HG02885 (cell line): ENCODE results near the gene NPIPA8.
"Not testable (repeated sequence)": the region's sequence is repeated elsewhere in the genome, so short reads cannot be mapped to it uniquely, and the experiment has no call there.

Experiments used
- ATAC-seq: cut with Tn5 transposase; IDR thresholded peaks from one replicate; pipeline ENCODE4 v1.9.1; 2021; ENCODE audit warnings: mild to moderate bottlenecking; ENCODE audit not compliant: unreplicated experiment, poor library complexity

Gene NPIPA8

DNA sequence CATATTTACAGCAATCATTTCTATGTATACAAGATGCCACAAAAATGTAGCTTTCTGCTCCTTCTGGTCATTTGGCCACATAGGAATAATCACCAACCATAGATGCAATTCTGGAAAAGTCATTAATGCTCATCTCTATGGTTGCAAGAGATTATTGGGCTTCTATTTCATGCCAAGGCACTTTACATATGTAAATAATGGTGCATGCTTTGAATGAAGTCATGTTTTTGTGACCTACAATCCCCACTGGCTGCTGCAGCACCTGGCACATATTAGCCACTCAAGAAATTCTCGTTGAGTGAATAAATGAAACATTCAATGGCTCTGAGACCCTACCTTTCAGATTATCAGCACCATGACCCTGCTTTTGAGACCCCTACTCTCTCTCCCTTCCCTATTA lies 50.2 kb downstream of the NPIPA8 start:
- not testable (repeated sequence) for ATAC-seq

DNA sequence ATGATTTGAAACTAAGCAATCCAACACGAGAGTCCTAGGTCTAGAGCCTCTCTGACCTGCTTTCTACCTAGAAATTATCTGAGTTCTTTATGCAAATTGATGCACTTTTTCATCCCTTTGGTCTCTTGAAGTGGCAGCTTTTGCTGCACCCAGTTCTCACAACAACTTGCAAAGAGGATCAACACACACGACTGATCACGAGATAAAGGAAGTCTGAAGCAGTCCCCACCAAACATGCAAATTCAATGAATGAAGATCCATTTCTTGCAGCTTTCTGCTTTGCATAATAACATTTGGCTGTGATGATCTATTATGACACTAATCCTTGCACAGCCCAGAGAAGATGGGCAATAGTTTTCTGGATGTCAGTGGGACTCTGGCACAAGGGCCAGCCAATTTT lies 56.2 kb downstream of the NPIPA8 start:
- ATAC-seq = not testable (repeated sequence)

DNA sequence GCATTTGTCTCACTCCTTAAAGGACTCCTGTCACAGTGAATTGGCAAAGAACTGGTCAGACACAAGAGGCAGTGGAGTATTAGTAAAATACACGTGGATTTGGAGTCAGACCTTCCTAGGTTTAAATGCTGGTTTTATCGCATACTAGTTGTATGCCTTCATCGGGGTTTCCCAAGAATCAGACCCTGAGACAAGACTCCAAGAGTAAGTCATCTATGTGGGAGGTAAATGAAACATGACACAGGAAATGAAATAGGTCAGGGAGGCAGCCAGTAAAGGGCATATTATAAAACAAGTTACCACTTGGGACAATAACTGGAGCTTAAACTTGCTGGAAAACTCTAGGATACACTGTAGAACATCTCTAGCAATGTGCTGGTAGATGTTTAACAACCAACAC lies 59.8 kb downstream of the NPIPA8 start:
- not testable (repeated sequence) for ATAC-seq

DNA sequence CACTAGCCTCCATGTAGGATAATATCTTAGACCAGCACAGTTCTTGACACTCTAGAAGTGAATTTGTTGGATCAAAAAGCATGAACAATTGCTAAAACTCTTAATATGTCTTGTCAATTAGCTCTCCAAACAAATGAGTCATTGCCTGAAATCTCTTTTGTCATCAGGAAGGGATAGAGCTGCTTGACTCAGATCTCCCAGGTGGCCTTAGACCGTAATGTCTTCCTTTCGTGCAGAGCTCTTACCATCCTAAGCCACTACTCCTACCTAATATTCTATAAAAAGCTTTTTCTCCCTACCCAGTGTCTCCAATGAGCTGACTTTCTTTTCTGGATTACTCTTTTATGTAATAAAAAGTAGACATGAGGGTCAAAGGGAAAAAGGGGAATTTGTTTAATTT lies 66.4 kb downstream of the NPIPA8 start:
- not testable (repeated sequence) for ATAC-seq
